Stomach smooth muscle (tissue), 2 donors: ENCODE measurements around the gene NUDT15.
"Not testable (repeated sequence)": the region's sequence is repeated elsewhere in the genome, so short reads cannot be mapped to it uniquely, and the experiment has no call there.

Experiments used
- H3K27ac ChIP-seq: one replicate; pipeline ENCODE4 v1.7.0; 2013; ENCODE audit warnings: mild to moderate bottlenecking, low read length, inconsistent platforms
- H3K27me3 ChIP-seq, 2 donors: one replicate each; pipeline ENCODE4 v1.7.0; 2013; ENCODE audit warnings: low read length in 2 of 2; ENCODE audit not compliant: insufficient read depth in 2 of 2, control insufficient read depth in 1 of 2
- H3K36me3 ChIP-seq, 2 donors: one replicate each; pipeline ENCODE4 v1.7.0; 2013; ENCODE audit warnings: low read length in 2 of 2; ENCODE audit not compliant: control insufficient read depth in 2 of 2, insufficient read depth in 2 of 2
- H3K4me1 ChIP-seq: one replicate; pipeline ENCODE4 v1.7.0; 2013; ENCODE audit warnings: low read length; ENCODE audit not compliant: control insufficient read depth, insufficient read depth
- H3K4me3 ChIP-seq, 2 donors: one replicate each; pipeline ENCODE4 v1.7.0; 2013; ENCODE audit warnings: low read length in 2 of 2
- H3K9ac ChIP-seq, 2 donors: one replicate each; pipeline ENCODE4 v1.7.0; 2013; ENCODE audit warnings: low read length in 2 of 2, mild to moderate bottlenecking in 1 of 2
- H3K9me3 ChIP-seq, 2 donors: one replicate each; pipeline ENCODE4 v1.7.0; 2013; ENCODE audit warnings: low read length in 2 of 2; ENCODE audit not compliant: control insufficient read depth in 2 of 2
- donor health status: healthy.
- donor health status: Pancreatic carcinoma.

NUDT15 gene

GRCh38 chr13:48037346-48038173 is at the start of gene NUDT15:
NUDT15 (plus strand) TSS chr13:48037726; CDS start chr13:48037747, 21 bp downstream.
- H3K36me3 ChIP-seq: peaks cover 0 to 5% of the 10 kb centered on the region in 2 donors
- H3K27me3 ChIP-seq: no peaks in the 10 kb centered on the region
- peak within 1 kb of the TSS; percentile 88 to 96 for H3K4me3 ChIP-seq
- H3K9ac ChIP-seq: peak within 1 kb of the TSS; percentile 83 to 92
- H3K9me3 ChIP-seq: no peaks in the 10 kb centered on the region
- H3K4me1 ChIP-seq: peaks cover 12% of the 10 kb centered on the region
- H3K27ac ChIP-seq: peak within 1 kb of the TSS; percentile 88

GRCh38 chr13:47990427-47990826 is 47.1 kb upstream of the NUDT15 start:
- peaks cover 10 to 14% of the 10 kb centered on the region in 2 donors for H3K36me3 ChIP-seq
- no peaks in the 10 kb centered on the region for H3K27me3 ChIP-seq
- H3K4me1 ChIP-seq: no peaks in the 10 kb centered on the region
- no peak overlapping the region for H3K9ac ChIP-seq
- H3K27ac ChIP-seq: no peak overlapping the region
- no peaks in the 10 kb centered on the region for H3K9me3 ChIP-seq
- H3K4me3 ChIP-seq: no peak overlapping the region

GRCh38 chr13:47990920-47991466 is 46.5 kb upstream of the NUDT15 start:
- H3K9ac ChIP-seq: no peak overlapping the region
- H3K4me3 ChIP-seq: no peak overlapping the region
- H3K27ac ChIP-seq: no peak overlapping the region
- no peaks in the 10 kb centered on the region for H3K9me3 ChIP-seq
- H3K4me1 ChIP-seq: no peaks in the 10 kb centered on the region
- H3K27me3 ChIP-seq: no peaks in the 10 kb centered on the region
- H3K36me3 ChIP-seq: peaks cover 10 to 13% of the 10 kb centered on the region in 2 donors

GRCh38 chr13:47991859-47992258 is 45.7 kb upstream of the NUDT15 start:
- no peaks in the 10 kb centered on the region for H3K27me3 ChIP-seq
- H3K4me1 ChIP-seq: no peaks in the 10 kb centered on the region
- H3K36me3 ChIP-seq: peaks cover 10 to 11% of the 10 kb centered on the region in 2 donors
- H3K9me3 ChIP-seq: no peaks in the 10 kb centered on the region
- no peak overlapping the region for H3K9ac ChIP-seq
- no peak overlapping the region for H3K27ac ChIP-seq
- no peak overlapping the region for H3K4me3 ChIP-seq

GRCh38 chr13:47997384-47997783 is 40.1 kb upstream of the NUDT15 start:
- H3K27me3 ChIP-seq: no peaks in the 10 kb centered on the region
- H3K4me1 ChIP-seq: peaks cover 12% of the 10 kb centered on the region
- no peak overlapping the region for H3K9ac ChIP-seq
- no peak overlapping the region for H3K4me3 ChIP-seq
- H3K9me3 ChIP-seq: no peaks in the 10 kb centered on the region
- H3K36me3 ChIP-seq: peaks cover 4% of the 10 kb centered on the region in 2 donors
- no peak overlapping the region for H3K27ac ChIP-seq

- no peak overlapping the region for H3K27ac ChIP-seq
- peaks cover 12% of the 10 kb centered on the region for H3K4me1 ChIP-seq
- no peaks in the 10 kb centered on the region for H3K27me3 ChIP-seq
- no peaks in the 10 kb centered on the region for H3K36me3 ChIP-seq
- H3K4me3 ChIP-seq: peak overlapping the region; percentile 98 to 99
- H3K9ac ChIP-seq: peak overlapping the region in 1 of 2 donors; percentile 95
- H3K9me3 ChIP-seq: no peaks in the 10 kb centered on the region
Observed at GRCh38 chr13:47999973-48000372, 37.6 kb upstream of the NUDT15 start.

- Histone ChIP-seq H3K36me3 (no peaks in the 10 kb centered on the region), H3K4me1 (peaks cover 12% of the 10 kb centered on the region), H3K9me3 (no peaks in the 10 kb centered on the region), H3K27ac (peak overlapping the region; percentile 64), H3K9ac (peak overlapping the region; percentile 91 to 95), H3K27me3 (no peaks in the 10 kb centered on the region), H3K4me3 (peak overlapping the region; percentile 98 to 99)
Observed at GRCh38 chr13:48000559-48001113, 36.9 kb upstream of the NUDT15 start.

- Histone ChIP-seq H3K9me3 (no peaks in the 10 kb centered on the region), H3K9ac (peak within 1 kb of the TSS; percentile 91 to 95), H3K36me3 (no peaks in the 10 kb centered on the region), H3K27ac (peak within 1 kb of the TSS; percentile 64), H3K27me3 (no peaks in the 10 kb centered on the region), H3K4me1 (peaks cover 12% of the 10 kb centered on the region), H3K4me3 (peak within 1 kb of the TSS; percentile 98 to 99)
Observed at GRCh38 chr13:48001114-48001881, 36.2 kb upstream of the NUDT15 start, which contains the start of gene SUCLA2. SUCLA2 (minus strand) TSS chr13:48001273; CDS start chr13:48001269, 4 bp downstream.

- not testable (repeated sequence) for H3K9me3 ChIP-seq, H3K27ac ChIP-seq, H3K27me3 ChIP-seq, H3K36me3 ChIP-seq
- Histone ChIP-seq H3K4me3 (peak overlapping the region in 1 of 2 donors; percentile 99), H3K9ac (peak overlapping the region in 1 of 2 donors; percentile 95), H3K4me1 (peaks cover 12% of the 10 kb centered on the region)
Observed at GRCh38 chr13:48001999-48002398, 35.5 kb upstream of the NUDT15 start.

GRCh38 chr13:48004201-48004600 is 33.3 kb upstream of the NUDT15 start:
- Histone ChIP-seq H3K4me1 (peaks cover 12% of the 10 kb centered on the region), H3K9me3 (no peaks in the 10 kb centered on the region), H3K36me3 (no peaks in the 10 kb centered on the region), H3K27me3 (no peaks in the 10 kb centered on the region), H3K4me3 (no peak overlapping the region), H3K27ac (no peak overlapping the region), H3K9ac (no peak overlapping the region)
